ENCODE measurements around the gene ZBBX.
"Not testable (repeated sequence)": the region's sequence is repeated elsewhere in the genome, so short reads cannot be mapped to it uniquely, and the experiment has no call there.

The ZBBX gene, protein sequence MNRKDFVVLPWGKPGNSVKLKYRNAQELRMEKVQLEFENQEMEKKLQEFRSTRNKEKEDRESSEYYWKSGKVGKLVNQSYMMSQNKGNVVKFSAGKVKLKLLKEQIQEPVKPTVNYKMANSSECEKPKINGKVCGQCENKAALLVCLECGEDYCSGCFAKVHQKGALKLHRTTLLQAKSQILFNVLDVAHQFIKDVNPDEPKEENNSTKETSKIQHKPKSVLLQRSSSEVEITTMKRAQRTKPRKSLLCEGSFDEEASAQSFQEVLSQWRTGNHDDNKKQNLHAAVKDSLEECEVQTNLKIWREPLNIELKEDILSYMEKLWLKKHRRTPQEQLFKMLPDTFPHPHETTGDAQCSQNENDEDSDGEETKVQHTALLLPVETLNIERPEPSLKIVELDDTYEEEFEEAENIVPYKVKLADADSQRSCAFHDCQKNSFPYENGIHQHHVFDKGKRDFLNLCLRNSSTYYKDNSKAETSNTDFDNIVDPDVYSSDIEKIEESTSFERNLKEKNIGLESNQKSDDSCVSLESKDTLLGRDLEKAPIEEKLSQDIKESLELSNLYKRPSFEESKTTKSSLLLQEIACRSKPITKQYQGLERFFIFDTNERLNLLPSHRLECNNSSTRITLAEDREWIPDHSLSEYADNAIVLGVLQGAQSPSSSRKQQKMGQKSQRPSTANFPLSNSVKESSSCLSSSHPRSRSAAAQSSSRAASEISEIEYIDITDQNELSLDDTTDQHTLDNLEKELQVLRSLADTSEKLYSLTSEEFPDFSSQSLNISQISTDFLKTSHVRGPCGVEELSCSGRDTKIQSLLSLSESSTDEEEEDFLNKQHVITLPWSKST

DNA sequence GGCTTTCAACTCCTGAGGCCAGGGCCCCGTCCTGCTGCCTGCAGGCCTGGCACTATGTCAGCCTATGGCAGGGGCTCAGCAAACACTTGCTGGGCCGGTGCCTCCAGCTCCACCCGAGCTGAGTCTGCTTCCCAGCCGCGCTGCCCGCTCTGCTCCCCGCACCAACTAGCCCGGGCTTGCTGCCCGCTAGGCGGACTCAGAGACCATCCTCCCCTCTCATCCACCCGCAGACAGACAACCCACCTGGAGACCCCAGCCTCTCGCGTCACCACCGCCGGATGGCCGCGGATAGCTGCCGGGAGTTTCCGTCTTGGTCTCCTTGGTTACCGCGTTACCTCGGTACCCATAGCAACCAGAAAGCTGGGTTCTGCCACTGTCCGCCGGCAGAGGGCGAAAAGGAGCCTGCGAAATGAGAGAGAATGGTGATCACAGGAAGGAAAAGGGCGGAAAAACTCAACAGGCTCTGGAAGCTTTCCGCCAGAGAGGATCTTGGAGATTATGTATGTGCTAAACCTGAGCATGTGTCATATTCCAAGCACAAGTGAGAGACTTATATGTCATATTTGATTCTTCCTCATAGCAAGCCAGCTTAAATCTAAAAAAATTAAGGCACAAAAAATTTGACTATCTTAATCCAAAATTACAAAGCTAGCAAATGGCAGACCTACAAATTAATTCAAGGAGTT lies at the start of gene ZBBX:
Gene ZBBX (minus strand): TSS at position 294 of the 686 bp plus-strand sequence. CDS start 7,396 bp downstream, outside the sequence.
- peak; percentile 12 for FAIRE-seq

DNA sequence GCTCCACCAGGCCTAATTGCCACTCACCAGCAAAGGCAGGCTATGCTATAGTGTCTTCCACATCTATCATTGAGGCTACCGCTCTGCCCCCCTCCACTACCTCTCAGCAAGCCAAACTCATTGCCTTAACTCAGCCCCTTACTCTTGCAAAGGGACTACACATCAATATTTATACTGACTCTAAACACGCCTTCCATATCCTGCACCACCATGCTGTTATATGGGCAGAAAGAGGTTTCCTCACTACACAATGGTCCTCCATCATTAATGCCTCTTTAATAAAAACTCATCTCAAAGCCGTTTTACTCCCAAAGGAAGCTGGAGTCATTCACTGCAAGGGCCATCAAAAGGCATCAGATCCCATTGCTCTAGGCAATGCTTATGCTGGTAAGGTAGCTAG lies 46.9 kb upstream of the ZBBX start:
- FAIRE-seq: not testable (repeated sequence)

DNA sequence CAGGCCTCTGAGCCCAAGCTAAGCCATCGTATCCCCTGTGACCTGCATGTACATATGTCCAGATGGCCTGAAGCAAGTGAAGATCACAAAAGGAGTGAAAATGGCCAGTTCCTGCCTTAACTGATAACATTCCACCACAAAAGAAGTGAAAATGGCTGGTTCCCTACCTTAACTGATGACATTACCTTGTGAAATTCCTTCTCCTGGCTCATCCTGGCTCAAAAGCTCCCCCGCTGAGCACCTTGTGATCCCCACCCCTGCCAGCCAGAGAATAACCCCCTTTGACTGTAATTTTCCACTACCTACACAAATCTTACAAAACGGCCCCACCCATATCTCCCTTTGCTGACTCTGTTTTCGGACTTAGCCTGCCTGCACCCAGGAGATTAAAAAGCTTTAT lies 42.3 kb upstream of the ZBBX start:
- not testable (repeated sequence) for FAIRE-seq

DNA sequence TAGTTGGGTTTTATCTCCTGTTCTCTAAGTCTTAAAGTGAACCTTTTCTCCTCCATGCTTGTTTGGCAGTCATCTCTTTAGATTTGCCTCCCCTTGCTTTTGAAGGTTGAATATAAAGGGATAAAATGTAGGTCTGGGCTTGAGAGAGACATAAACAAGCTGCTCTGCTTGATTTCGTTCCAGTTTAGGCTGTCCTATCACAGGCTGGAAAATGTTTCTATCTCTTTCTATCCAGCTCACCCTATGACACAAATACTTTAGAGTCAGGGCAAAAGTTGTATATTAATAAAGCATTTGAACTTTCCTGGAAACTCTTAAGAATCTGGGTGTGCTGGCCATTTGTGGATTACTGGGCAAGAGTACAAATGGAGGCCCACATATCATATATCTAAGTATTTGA lies 29.5 kb upstream of the ZBBX start:
- no peak for FAIRE-seq

DNA sequence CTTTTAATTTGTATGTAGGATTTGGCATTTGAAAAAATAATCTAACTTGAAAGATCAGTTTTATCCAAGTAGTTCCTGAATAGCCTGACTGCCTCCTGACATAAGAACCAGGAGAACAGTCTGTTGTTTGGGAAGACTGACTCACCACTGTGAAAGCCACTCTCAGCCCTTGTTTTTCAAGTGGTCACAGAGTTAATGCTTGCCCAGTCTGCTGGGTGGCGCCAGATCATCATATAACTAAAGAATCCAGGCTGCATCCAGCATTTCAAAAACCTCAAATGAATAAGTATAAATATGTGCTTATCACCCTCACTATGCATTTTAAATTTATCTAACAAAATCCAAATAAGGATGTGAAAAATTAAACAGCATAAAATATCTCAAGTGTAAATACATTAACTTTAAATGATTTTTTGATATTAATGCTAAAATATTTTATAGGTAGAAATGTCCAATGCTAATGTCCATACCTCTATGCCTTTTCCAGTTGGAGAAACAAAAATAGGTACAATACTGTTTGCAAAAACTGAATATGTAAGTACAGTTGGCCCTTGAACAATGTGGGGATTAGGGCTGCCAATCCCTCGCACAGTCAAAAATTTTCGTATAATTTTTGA lies 26.9 kb upstream of the ZBBX start:
- FAIRE-seq: peak; percentile 12

DNA sequence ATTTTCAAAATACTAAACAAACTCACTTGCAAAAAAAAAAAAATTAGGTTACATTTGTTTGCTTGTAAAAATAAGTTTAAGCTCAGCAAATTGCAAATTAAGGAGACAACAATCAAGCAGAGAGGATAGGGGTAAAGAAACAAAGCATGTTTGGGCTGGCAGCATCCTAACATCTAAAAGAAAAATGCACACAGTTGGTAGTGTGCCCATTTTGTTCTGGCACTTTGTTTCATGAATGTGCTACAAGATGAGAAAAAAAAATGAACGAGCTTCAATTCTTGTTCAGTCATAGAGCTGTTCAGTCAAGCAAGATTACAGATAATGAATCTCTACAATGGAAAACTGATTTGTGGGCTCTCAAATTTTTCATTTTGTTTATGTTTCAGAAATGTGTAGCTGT lies 17.7 kb upstream of the ZBBX start:
- FAIRE-seq: no peak

DNA sequence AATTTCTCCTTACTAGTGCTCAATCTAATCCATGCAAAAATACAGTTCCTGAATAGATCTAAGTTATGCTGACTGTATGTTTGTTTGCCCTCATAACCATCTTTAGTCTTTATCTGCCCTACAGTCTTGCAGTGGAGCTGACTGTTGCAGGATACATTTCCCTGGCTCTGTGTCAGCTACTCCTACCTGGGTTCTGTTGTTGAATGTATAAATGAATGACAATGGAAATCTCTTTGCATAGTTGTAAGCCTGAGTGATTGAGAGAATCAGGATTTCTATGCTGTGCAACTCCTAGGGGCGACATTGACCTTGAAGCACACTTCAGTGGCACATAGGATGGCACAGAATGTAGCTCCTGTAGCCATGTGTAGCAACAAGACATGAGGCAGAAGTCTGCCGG lies 16.0 kb upstream of the ZBBX start:
- FAIRE-seq: no peak

DNA sequence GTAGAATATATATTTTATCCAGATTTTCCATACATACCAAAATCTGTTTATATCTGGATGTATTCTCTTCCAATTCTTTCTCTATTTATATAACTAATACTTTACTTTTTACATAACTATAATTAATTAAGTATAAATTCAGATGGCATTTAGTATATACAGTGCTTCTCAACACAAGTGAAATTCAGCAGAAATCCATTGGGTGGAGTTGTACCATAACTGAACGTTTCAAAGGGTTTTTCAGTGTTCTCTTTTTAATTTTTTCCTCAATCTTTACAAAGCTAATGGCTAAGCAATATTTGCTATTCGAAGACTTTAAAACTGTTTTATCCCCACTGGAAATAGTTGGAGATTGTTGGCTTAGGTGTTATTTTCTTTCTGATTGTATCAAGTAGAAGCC lies 13.9 kb upstream of the ZBBX start:
- peak; percentile 21 for FAIRE-seq

DNA sequence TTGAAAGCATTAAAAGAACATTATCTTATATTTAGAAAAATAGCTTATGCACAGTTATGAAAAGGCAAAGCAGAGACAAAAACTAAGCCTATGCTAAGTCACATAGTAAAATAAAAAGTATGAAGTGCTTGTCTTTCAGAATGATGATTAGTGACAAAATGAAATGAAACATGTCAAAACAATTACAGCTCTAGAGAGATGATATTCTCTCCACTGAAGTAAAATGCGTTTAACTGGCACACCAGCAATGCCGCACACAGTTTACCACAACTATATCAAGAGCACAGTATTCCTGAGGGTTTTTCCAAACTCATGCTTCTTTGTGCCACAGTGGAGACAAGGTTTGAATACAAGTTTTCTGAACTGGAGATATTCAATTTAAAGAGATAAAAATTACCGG lies 2.1 kb upstream of the ZBBX start:
- FAIRE-seq: no peak

DNA sequence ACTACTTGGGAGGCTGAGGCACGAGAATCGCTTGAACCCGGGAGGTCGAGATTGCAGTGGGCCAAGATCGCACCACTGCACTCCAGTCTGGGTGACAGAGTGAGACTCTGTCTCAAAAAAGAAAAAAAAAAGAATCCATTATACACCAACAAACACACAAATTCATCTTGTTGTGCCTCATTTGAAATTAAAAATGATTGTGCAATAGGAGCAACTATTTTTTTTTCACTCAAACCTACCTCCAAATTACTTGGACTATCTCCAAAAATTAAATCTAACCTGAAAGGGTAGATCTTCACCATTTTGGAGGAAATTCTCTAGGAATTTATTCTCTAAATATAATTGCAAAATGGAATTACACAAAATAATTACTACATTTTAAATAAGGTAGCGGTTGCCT lies 4.6 kb downstream of the ZBBX start:
- no peak for FAIRE-seq

DNA sequence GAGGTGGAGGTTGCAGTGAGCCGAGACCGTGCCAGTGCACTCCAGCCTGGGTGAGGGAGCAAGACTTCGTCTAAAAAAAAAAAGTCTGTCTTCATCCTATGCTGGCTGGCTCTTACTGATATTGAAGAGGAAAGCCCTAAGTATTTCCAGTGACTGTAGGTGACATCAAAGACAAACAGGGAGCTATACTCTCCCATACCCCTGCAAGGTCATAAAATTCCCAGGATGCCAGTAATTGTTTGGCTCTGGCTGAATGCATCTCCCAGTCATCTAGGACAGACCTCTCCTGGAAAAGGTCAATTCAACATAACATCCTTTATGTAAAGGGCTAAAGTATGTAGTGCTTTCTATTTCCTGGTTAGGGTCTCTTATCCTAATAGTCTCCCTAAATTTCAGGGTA lies 8.0 kb downstream of the ZBBX start:
- no peak for FAIRE-seq

DNA sequence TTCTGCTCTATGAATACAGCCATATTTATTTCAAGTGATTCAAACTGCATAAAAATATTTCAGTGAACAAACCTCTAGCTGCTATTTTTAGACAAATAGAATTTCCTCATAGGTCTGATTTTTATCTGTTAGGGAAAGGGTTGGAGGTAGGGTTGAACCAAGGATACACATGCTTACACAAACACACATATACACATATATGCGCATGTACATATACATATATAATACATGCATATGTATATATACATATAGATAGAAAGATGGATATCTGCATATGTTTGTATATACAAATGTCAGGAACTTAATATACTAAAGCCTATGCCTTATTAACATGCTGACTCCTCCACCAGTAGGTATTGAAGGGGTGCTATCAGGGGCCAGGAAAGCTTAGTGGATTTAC lies 18.1 kb downstream of the ZBBX start:
- no peak for FAIRE-seq

DNA sequence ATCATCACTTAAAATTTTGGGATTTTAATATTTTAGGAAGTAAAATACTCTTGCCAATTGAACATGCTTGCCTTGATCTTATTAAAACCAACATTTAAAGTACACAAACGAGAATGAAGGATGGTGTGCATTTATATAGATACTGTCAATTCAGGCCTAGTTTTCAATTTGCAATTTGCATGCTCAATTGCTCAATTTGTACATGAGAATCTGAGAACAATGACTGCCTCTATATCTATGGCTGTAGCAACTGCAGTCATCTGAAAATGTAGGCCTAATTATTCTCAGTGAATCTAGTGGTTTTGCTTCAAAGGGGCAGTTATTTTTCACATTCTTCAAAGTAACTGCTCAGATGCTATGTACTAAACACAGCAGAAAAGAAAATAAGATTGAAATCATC lies 18.8 kb downstream of the ZBBX start:
- FAIRE-seq: no peak

DNA sequence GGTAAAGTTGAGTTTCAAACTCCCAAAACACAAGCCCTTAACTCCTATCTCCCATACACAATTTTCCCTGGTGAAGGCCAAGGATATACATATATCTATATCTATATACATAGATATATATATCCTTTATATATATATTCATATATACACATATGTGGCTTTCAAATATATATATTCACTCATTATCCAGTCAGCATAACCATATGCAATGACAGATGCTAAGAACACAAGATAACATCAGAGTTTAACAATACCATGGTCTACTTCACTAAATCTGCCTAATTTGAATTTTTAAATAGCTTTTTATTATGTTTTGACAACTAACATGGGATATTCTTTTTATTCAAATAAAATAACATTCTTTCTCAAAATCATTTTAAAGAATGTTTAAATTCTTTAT lies 24.7 kb downstream of the ZBBX start:
- FAIRE-seq: peak; percentile 73

DNA sequence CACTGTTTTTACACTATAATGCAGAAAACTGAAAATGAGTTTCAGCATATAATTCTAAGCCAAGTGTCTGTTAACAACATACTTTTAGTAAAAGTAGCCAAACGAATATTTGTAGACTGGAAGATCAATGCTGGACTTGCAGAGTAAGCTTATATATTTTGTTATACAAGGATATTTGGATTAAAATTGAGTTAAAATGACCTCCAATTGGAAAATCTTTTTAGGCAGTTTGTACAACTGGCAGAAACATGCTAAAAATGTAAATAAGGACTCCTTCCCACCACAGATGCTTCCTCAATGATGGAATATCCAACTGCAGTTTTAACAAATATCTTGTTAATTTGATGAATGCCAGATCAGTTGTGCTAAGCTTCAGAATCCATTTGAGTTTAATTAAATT lies 25.3 kb downstream of the ZBBX start:
- FAIRE-seq: peak; percentile 87

DNA sequence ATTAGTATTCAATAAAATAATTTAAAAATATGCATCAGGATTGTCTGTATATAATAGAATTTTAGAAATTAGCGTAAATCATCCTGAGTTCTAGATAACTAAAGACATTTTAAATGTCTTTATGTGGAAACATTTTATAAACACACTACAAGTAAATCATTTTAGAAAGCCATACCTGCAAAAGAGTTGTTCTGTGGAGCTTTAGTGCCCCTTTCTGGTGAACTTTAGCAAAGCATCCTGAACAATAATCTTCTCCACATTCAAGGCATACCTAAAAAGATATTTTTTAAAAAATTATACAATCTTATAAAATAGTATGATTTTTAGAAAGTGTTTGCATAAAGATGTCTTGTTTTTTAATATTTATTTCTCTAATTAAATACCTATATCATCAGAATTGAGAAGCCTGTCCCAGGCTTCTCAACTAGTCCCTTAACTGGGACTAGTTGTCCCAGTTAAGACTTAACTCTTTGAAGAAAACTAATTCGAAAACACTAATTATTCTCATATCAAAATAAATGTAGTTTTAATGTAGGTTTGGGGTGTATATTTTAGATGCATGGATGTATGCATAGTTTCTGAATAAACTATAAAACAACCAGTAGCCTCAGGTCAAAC lies 29.7 kb downstream of the ZBBX start:
- peak; percentile 91 for FAIRE-seq

DNA sequence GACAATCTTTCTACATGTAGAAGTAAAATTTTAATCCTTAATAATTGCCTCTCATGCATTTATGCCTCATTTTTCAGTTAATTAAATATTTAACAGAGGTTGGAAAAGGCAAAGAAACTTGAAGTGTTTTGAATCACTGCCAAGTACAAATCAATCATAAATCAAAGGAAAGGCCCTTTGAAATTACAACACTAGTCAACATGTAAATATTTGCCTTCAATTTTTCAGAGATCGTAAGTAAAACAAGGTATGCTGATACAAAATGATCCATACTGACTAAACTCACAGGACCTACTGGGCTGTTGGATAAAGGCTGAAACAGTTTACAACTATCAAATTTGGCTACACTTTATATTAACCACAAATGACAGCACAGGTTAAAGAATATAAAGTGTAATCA lies 33.9 kb downstream of the ZBBX start:
- no peak for FAIRE-seq

DNA sequence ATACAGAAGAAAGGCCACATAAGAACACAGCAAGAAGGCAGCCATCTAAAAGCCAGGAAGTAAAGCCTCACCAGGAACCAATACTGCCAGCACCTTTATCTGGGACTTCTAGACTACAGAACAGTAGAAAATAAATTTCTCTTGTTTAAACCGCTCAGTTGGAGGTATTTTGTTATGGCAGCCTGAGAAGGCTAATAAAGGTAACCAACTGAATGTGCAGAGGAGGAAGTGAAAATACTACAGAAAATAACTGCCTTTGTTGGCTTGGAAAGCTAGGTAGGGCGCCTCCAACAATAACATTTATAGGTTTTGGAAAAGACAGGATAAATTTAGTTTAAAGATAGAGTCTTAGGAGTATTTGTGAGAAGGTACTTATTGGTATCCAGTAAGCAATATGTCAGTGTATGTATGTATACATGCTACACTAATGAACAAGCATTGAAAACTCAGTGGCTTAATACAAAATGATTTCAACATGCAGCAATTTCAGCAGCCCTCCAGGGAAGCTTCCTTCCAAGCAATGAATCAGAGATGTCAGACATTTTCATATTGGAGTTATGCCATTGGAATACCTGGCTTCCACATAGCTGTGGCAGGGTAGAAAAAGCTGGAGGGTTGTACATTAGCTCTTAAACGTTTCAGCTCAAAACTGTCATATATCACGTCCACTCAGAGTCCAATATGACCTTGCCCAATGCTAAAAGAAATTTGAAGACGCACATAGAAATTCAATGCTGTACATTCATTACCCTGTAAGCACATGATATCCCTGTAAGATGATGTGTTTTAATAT lies 48.9 kb downstream of the ZBBX start:
- no peak for FAIRE-seq

DNA sequence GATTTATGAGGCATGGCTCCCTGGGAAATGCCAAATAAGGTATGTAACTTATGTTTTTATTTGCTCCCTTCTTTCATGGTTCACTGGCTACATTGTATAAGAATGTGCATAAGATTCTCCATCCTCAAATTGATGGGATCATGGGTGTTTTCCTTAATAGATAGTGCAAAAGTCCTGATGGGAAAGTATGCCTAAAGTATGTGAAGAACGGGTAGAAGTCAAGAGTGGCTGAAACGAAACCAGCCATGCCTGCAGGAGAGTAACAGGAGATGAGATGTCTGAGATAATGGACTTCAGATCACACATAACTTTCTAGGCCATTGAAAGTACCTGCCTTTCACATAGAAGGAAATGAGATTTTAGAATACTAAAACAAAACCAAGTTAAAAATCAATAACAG lies 56.5 kb downstream of the ZBBX start:
- FAIRE-seq: no peak

DNA sequence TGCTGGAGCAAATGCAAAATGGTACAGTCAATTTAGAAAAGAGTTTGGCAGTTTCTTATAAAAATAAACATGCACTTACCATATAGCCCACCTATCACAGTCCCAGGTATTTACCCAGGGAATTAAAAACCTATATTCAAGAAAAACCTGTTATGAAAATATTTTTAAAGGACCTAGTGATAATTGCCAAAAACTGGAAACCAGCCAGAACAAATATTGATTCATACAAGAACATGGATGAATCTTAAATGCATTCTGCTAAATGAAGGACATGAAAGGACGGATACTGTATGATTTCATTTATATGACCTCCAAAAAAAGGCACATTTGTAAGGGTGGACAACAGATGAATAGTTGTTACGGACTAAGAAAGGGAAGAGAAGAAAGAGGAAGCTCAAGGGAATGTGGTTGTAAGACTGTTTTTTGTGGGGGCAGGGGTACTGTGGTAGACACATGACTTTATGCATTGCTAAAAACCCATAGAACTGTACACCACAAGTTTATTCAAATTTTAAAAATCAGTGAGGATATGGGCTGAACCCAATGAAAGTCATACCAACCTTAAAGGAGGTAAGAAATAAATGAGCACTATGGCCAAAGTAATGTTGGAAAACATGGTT lies 61.0 kb downstream of the ZBBX start:
- no peak for FAIRE-seq

DNA sequence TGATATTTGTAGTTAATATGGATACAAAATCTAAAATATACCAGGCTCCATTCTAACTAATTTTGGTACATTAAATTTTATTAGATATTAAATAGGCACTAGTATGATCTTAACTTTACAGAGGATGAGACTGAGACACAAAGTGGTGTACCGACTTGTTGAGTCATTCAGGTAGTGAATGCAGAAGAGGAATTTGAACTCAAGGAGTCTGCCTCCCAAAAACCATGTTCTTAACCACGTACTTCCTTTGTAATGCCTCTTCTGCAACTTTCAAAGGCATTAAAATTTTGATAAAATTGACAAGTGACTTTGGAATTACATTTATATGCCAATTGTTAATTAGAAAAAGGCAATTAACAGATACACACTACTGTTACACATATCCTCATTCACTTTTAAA lies 61.8 kb downstream of the ZBBX start:
- no peak for FAIRE-seq
